OCI-LY1 (cell line): Measurements from ENCODE around the gene ZSCAN2.
"Not testable (repeated sequence)": the region's sequence is repeated elsewhere in the genome, so short reads cannot be mapped to it uniquely, and the experiment has no call there.

Experiments
- H2AFZ ChIP-seq: fragments of 200-600 bp; sonication (generic), shearing (Covaris generic); 2 replicates; pipeline ENCODE4 v1.6.0; 2014; ENCODE audit warnings: antibody characterized with exemption, mild to moderate bottlenecking, low read length
- H3F3A ChIP-seq: fragments of 200-600 bp; sonication (generic), shearing (Covaris generic); 2 replicates; pipeline ENCODE4 v1.6.0; 2014; ENCODE audit warnings: mild to moderate bottlenecking, antibody characterized with exemption, low read length, moderate library complexity; ENCODE audit not compliant: insufficient read depth
- H3K27ac ChIP-seq: fragments of 200-600 bp; sonication (generic); 2 replicates; pipeline ENCODE4 v1.5.1; 2014; ENCODE audit warnings: low read length, mixed run types, mild to moderate bottlenecking, low read depth; ENCODE audit not compliant: poor library complexity, severe bottlenecking
- H3K27me3 ChIP-seq: fragments of 200-600 bp; sonication (generic); 2 replicates; pipeline ENCODE4 v1.6.0; 2014; ENCODE audit warnings: antibody characterized with exemption, mild to moderate bottlenecking, low read length, moderate library complexity; ENCODE audit not compliant: insufficient read depth
- H3K36me3 ChIP-seq: fragments of 200-600 bp; sonication (generic); 2 replicates; pipeline ENCODE4 v1.6.1; 2014; ENCODE audit warnings: mild to moderate bottlenecking, antibody characterized with exemption, low read length, moderate library complexity, mixed read lengths; ENCODE audit not compliant: insufficient read depth
- H3K4me1 ChIP-seq: fragments of 200-600 bp; sonication (generic); 2 replicates; pipeline ENCODE4 v1.5.1; 2014; ENCODE audit warnings: mild to moderate bottlenecking, low read length, moderate library complexity; ENCODE audit not compliant: insufficient read depth, severe bottlenecking
- H3K4me2 ChIP-seq: fragments of 200-600 bp; sonication (generic), shearing (Covaris generic); 2 replicates; pipeline ENCODE4 v1.6.1; 2014; ENCODE audit warnings: low read length
- H3K4me3 ChIP-seq: fragments of 200-600 bp; sonication (generic); 2 replicates; pipeline ENCODE4 v1.5.1; 2014; ENCODE audit warnings: low read length, low read depth, mild to moderate bottlenecking, mixed read lengths; ENCODE audit not compliant: poor library complexity, severe bottlenecking
- H3K79me2 ChIP-seq: fragments of 200-600 bp; shearing (Covaris generic); 2 replicates; pipeline ENCODE4 v1.6.1; 2016; ENCODE audit warnings: mixed run types, low read length, mixed read lengths; ENCODE audit not compliant: insufficient read depth
- H3K9ac ChIP-seq: fragments of 200-600 bp; sonication (generic), shearing (Covaris generic); 2 replicates; pipeline ENCODE4 v1.6.1; 2014; ENCODE audit warnings: mild to moderate bottlenecking, low read length, mixed read lengths
- H3K9me2 ChIP-seq: fragments of 200-600 bp; sonication (generic), shearing (Covaris generic); 2 replicates; pipeline ENCODE4 v1.6.1; 2014; ENCODE audit warnings: low read depth, mild to moderate bottlenecking, low read length, mixed read lengths
- H3K9me3 ChIP-seq: fragments of 200-600 bp; shearing (Covaris generic); 2 replicates; pipeline ENCODE4 v1.6.1; 2014; ENCODE audit warnings: low read length, mixed read lengths
- H4K20me1 ChIP-seq: fragments of 200-600 bp; sonication (generic), shearing (Covaris generic); 2 replicates; pipeline ENCODE4 v1.6.0; 2016; ENCODE audit warnings: mild to moderate bottlenecking, low read length; ENCODE audit not compliant: insufficient read depth
- CTCF ChIP-seq: fragments of 200-600 bp; sonication (generic), shearing (Covaris generic); IDR thresholded peaks from 2 replicates; pipeline ENCODE4 v1.5.1; 2017; ENCODE audit warnings: mild to moderate bottlenecking, antibody characterized with exemption, low read length, moderate library complexity, mixed read lengths
- EZH2 ChIP-seq: fragments of 200-600 bp; sonication (generic), shearing (Covaris generic); IDR thresholded peaks from 2 replicates; pipeline ENCODE4 v1.8.0; 2017; ENCODE audit warnings: borderline replicate concordance, mixed run types, mild to moderate bottlenecking, antibody characterized with exemption, low read length, moderate library complexity, mixed read lengths

The ZSCAN2 gene

GRCh38 chr15:84581676-84582428 lies 19.0 kb upstream of the ZSCAN2 start:
- not testable (repeated sequence) for H3K27me3 ChIP-seq, H3K79me2 ChIP-seq, H3K4me3 ChIP-seq, H2AFZ ChIP-seq, H3F3A ChIP-seq, H3K9me3 ChIP-seq, H3K4me1 ChIP-seq, H4K20me1 ChIP-seq, H3K9me2 ChIP-seq, H3K4me2 ChIP-seq, H3K27ac ChIP-seq, H3K9ac ChIP-seq, H3K36me3 ChIP-seq

GRCh38 chr15:84582583-84583157 lies 18.1 kb upstream of the ZSCAN2 start:
- H3K9me3 ChIP-seq: no peaks in the 10 kb centered on the region
- H3K4me1 ChIP-seq: no peaks in the 10 kb centered on the region
- H3K27ac ChIP-seq: no peak overlapping the region
- no peak overlapping the region for H3K4me2 ChIP-seq
- H3K4me3 ChIP-seq: no peak overlapping the region
- no peaks in the 10 kb centered on the region for H4K20me1 ChIP-seq
- H3K9ac ChIP-seq: no peak overlapping the region
- no peaks in the 10 kb centered on the region for H3K36me3 ChIP-seq
- H3K27me3 ChIP-seq: no peaks in the 10 kb centered on the region
- no peaks in the 10 kb centered on the region for H3K9me2 ChIP-seq
- TF ChIP-seq CTCF (no peak), EZH2 (no peak)
- H3F3A ChIP-seq: no peaks in the 10 kb centered on the region
- H3K79me2 ChIP-seq: no peaks in the 10 kb centered on the region
- H2AFZ ChIP-seq: no peak overlapping the region

GRCh38 chr15:84583921-84584320 lies 16.9 kb upstream of the ZSCAN2 start:
- not testable (repeated sequence) for H3K79me2 ChIP-seq, H3K4me1 ChIP-seq, H3K4me2 ChIP-seq, H3K36me3 ChIP-seq, H3K27ac ChIP-seq, H3K27me3 ChIP-seq, H3K9me3 ChIP-seq, H3K4me3 ChIP-seq, H4K20me1 ChIP-seq, H3K9ac ChIP-seq, H2AFZ ChIP-seq, H3F3A ChIP-seq, H3K9me2 ChIP-seq

GRCh38 chr15:84586696-84587095 lies 14.1 kb upstream of the ZSCAN2 start:
- H3K4me2 ChIP-seq: no peak overlapping the region
- H2AFZ ChIP-seq: no peak overlapping the region
- H3F3A ChIP-seq: no peaks in the 10 kb centered on the region
- no peaks in the 10 kb centered on the region for H3K9me3 ChIP-seq
- H3K9ac ChIP-seq: no peak overlapping the region
- H3K4me3 ChIP-seq: no peak overlapping the region
- H3K4me1 ChIP-seq: peaks cover 4% of the 10 kb centered on the region
- no peaks in the 10 kb centered on the region for H4K20me1 ChIP-seq
- no peaks in the 10 kb centered on the region for H3K27me3 ChIP-seq
- no peaks in the 10 kb centered on the region for H3K79me2 ChIP-seq
- TF ChIP-seq CTCF (no peak), EZH2 (no peak)
- H3K9me2 ChIP-seq: no peaks in the 10 kb centered on the region
- H3K36me3 ChIP-seq: no peaks in the 10 kb centered on the region
- no peak overlapping the region for H3K27ac ChIP-seq
